WTC11 (cell line): ENCODE measurements around the gene CACNA1C.

Source experiments
- JUN ChIP-seq: sonication (generic); formaldehyde crosslinking; IDR thresholded peaks from 2 replicates; pipeline ENCODE4 v1.8.0; 2023; ENCODE audit warnings: mild to moderate bottlenecking, missing genetic modification reagents
- MLX ChIP-seq: sonication (generic); formaldehyde crosslinking; IDR thresholded peaks from 2 replicates; pipeline ENCODE4 v1.8.1; 2023; ENCODE audit warnings: mild to moderate bottlenecking, missing genetic modification reagents, moderate library complexity
- NFYB ChIP-seq: sonication (generic); formaldehyde crosslinking; conservative IDR thresholded peaks from 2 replicates; pipeline ENCODE4 v1.8.0; 2022; ENCODE audit warnings: low read depth, missing genetic modification reagents
- PRDM15 ChIP-seq: sonication (generic); formaldehyde crosslinking; IDR thresholded peaks from 2 replicates; pipeline ENCODE4 v1.8.0; 2022; ENCODE audit warnings: missing genetic modification reagents
- TEAD4 ChIP-seq: sonication (generic); formaldehyde crosslinking; IDR thresholded peaks from 2 replicates; pipeline ENCODE4 v1.8.0; 2022; ENCODE audit warnings: mild to moderate bottlenecking, missing genetic modification reagents
- ZNF138 ChIP-seq: sonication (generic); formaldehyde crosslinking; conservative IDR thresholded peaks from 2 replicates; pipeline ENCODE4 v1.8.1; 2022; ENCODE audit warnings: mild to moderate bottlenecking, moderate library complexity, missing genetic modification reagents
- TF ChIP-seq, protein P1 (sequence below): sonication (generic); formaldehyde crosslinking; IDR thresholded peaks from 2 replicates; pipeline ENCODE4 v1.8.0; 2022; ENCODE audit warnings: mild to moderate bottlenecking, missing genetic modification reagents
- TF ChIP-seq, protein P2 (sequence below): fragments of 200-600 bp; IDR thresholded peaks from 2 replicates; pipeline ENCODE4 v1.8.0; 2022; ENCODE audit warnings: antibody characterized with exemption

DNA sequence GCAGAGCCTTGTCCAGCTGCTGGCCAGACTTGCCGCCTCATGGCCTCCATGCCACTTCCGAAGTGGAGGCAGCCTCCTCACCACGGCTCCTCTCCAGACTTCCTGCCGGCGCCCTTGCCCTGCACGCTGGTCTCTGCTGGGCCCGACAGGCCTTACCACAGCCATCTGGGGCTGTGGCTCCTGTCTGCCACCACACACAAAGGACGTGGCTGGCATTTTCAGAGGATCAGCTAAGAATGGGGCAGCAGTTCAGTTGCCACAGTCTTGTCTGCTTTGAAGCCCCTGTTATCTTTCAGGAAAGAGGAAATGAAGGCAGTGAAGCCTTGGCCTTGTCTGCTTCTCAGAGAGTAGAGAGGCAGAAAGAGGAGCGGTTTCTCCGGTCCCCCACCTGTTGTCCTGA lies 564.0 kb downstream of the CACNA1C start:
- TF ChIP-seq MLX (CRISPR knock-in tag) = no peak
- no peak for TF ChIP-seq ZNF138 (CRISPR knock-in tag)
- TF ChIP-seq PRDM15 (CRISPR knock-in tag) = no peak
- TF ChIP-seq TEAD4 (CRISPR knock-in tag) = no peak
- TF ChIP-seq, protein P1, sequence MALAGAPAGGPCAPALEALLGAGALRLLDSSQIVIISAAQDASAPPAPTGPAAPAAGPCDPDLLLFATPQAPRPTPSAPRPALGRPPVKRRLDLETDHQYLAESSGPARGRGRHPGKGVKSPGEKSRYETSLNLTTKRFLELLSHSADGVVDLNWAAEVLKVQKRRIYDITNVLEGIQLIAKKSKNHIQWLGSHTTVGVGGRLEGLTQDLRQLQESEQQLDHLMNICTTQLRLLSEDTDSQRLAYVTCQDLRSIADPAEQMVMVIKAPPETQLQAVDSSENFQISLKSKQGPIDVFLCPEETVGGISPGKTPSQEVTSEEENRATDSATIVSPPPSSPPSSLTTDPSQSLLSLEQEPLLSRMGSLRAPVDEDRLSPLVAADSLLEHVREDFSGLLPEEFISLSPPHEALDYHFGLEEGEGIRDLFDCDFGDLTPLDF (CRISPR knock-in tag) = no peak
- no peak for TF ChIP-seq NFYB (CRISPR knock-in tag)
- no peak for TF ChIP-seq JUN
- TF ChIP-seq, protein P2, sequence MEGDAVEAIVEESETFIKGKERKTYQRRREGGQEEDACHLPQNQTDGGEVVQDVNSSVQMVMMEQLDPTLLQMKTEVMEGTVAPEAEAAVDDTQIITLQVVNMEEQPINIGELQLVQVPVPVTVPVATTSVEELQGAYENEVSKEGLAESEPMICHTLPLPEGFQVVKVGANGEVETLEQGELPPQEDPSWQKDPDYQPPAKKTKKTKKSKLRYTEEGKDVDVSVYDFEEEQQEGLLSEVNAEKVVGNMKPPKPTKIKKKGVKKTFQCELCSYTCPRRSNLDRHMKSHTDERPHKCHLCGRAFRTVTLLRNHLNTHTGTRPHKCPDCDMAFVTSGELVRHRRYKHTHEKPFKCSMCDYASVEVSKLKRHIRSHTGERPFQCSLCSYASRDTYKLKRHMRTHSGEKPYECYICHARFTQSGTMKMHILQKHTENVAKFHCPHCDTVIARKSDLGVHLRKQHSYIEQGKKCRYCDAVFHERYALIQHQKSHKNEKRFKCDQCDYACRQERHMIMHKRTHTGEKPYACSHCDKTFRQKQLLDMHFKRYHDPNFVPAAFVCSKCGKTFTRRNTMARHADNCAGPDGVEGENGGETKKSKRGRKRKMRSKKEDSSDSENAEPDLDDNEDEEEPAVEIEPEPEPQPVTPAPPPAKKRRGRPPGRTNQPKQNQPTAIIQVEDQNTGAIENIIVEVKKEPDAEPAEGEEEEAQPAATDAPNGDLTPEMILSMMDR = no peak
